H1 (cell line): ENCODE data around the gene LYPD6B. TPM values are rescaled to one million over a fixed set of nuclear protein-coding genes. Genes with fewer than 3 reads are reported as not detected.

Source experiments
- CTCF ChIA-PET: fragments of 300-600 bp; sonication (Branson Sonifier 250); formaldehyde crosslinking; loops from one replicate; lab custom pipeline; 2021; ENCODE audit not compliant: partially characterized antibody; lab: Charles Lee
- POLR2A ChIA-PET: fragments of 300-600 bp; sonication (Branson Sonifier 250); formaldehyde crosslinking; loops from one replicate; lab custom pipeline; 2021; ENCODE audit warnings: inconsistent platforms; ENCODE audit not compliant: partially characterized antibody; lab: Charles Lee
- DNase-seq, 2 experiments: peaks; one replicate each; pipeline versions ENCODE4 v3.0.0 to v3.0.0-alpha.2; 2010 to 2022; ENCODE audit warnings: low spot score in 2 of 2, low read depth in 1 of 2, mixed read lengths in 1 of 2
- FAIRE-seq: peaks from 2 replicates; lab custom pipeline; 2011; peaks lifted over from hg19 to GRCh38; lab: Jason Lieb, UNC
- H2AFZ ChIP-seq: 2 replicates; pipeline ENCODE4 v1.8.1; 2012; ENCODE audit warnings: low read length, inconsistent platforms
- H2AK5ac ChIP-seq: 2 replicates; pipeline ENCODE4 v1.6.1; 2013; ENCODE audit warnings: low read depth, low read length
- H2BK120ac ChIP-seq: replicated peaks from 2 replicates; pipeline ENCODE3; 2013; ENCODE audit warnings: low read depth, low read length, inconsistent platforms
- H2BK12ac ChIP-seq: 2 replicates; pipeline ENCODE4 v1.6.1; 2013; ENCODE audit warnings: low read depth, low read length
- H2BK15ac ChIP-seq: 2 replicates; pipeline ENCODE4 v1.6.1; 2013; ENCODE audit warnings: low read length
- H2BK20ac ChIP-seq: 2 replicates; pipeline ENCODE4 v1.6.1; 2013; ENCODE audit warnings: low read length
- H2BK5ac ChIP-seq: 2 replicates; pipeline ENCODE4 v1.6.1; 2013; ENCODE audit warnings: low read depth, low read length
- H3K14ac ChIP-seq: 2 replicates; pipeline ENCODE4 v1.6.1; 2013; ENCODE audit warnings: inconsistent platforms; ENCODE audit not compliant: insufficient read length
- H3K18ac ChIP-seq: 2 replicates; pipeline ENCODE4 v1.6.1; 2013; ENCODE audit warnings: low read length; ENCODE audit errors: extremely low read depth
- H3K23ac ChIP-seq: 2 replicates; pipeline ENCODE4 v1.6.1; 2013; ENCODE audit warnings: inconsistent platforms; ENCODE audit not compliant: insufficient read length
- H3K23me2 ChIP-seq: 2 replicates; pipeline ENCODE4 v1.6.1; 2013; ENCODE audit warnings: low read depth, low read length
- H3K27ac ChIP-seq: 2 replicates; pipeline ENCODE4 v1.6.1; 2011; ENCODE audit warnings: low read depth, low read length, inconsistent platforms
- H3K27me3 ChIP-seq, 4 experiments: replicated peaks in 1 of 4; 1 replicate in 1 of 4; 2 replicates in 3 of 4; pipeline versions ENCODE4 v1.6.1 to v1.8.1; 2011 to 2013; ENCODE audit warnings: low read length in 3 of 4, mild to moderate bottlenecking in 3 of 4, inconsistent platforms in 2 of 4, mixed read lengths in 2 of 4, moderate library complexity in 1 of 4; ENCODE audit not compliant: control insufficient read depth in 3 of 4, insufficient read depth in 3 of 4; ENCODE audit errors: extremely low read depth in 1 of 4
- H3K36me3 ChIP-seq, 4 experiments: 2 replicates each; pipeline versions ENCODE4 v1.6.1 to v1.8.1; 2011 to 2013; ENCODE audit warnings: mild to moderate bottlenecking in 4 of 4, low read length in 3 of 4, moderate library complexity in 2 of 4, control low read depth in 1 of 4, inconsistent platforms in 1 of 4; ENCODE audit not compliant: insufficient read depth in 4 of 4, control insufficient read depth in 2 of 4
- H3K4ac ChIP-seq: replicated peaks from 2 replicates; pipeline ENCODE3; 2013; ENCODE audit warnings: low read length, low read depth, mixed read lengths, inconsistent platforms; ENCODE audit not compliant: insufficient read length
- H3K4me1 ChIP-seq, 4 experiments: replicated peaks in 1 of 4; 1 replicate in 1 of 4; 2 replicates in 3 of 4; pipeline versions ENCODE4 v1.6.1 to v1.8.1; 2011 to 2013; ENCODE audit warnings: low read length in 3 of 4, inconsistent platforms in 2 of 4, mixed read lengths in 1 of 4; ENCODE audit not compliant: insufficient read depth in 4 of 4, control insufficient read depth in 3 of 4
- H3K4me2 ChIP-seq, 2 experiments: 2 replicates each; pipeline versions ENCODE4 v1.6.1 to v1.8.1; 2011 to 2013; ENCODE audit warnings: low read depth in 2 of 2, low read length in 2 of 2, control low read depth in 1 of 2, inconsistent platforms in 1 of 2, mild to moderate bottlenecking in 1 of 2; ENCODE audit not compliant: insufficient read depth in 1 of 2
- H3K4me3 ChIP-seq, 4 experiments: fragments of 200-600, 300-600 bp in 1 of 4; sonication (generic), shearing (Covaris generic), sonication (Bioruptor Twin) in 1 of 4; 2 replicates each; pipeline versions ENCODE4 v1.5.1 to v1.8.1; 2011 to 2016; ENCODE audit warnings: low read length in 4 of 4, low read depth in 3 of 4, control low read depth in 2 of 4, inconsistent platforms in 2 of 4, mild to moderate bottlenecking in 2 of 4, mixed read lengths in 1 of 4, moderate library complexity in 1 of 4; ENCODE audit not compliant: insufficient read depth in 2 of 4; ENCODE audit errors: extremely low read depth in 1 of 4
- H3K56ac ChIP-seq: replicated peaks from 2 replicates; pipeline ENCODE3; 2013; ENCODE audit warnings: low read depth, mild to moderate bottlenecking, mixed read lengths, low read length, inconsistent platforms; ENCODE audit not compliant: insufficient read length
- H3K79me1 ChIP-seq: 2 replicates; pipeline ENCODE4 v1.6.1; 2013; ENCODE audit warnings: low read depth, low read length, control low read depth
- H3K79me2 ChIP-seq, 2 experiments: 2 replicates each; pipeline versions ENCODE4 v1.6.1 to v1.8.1; 2012 to 2013; ENCODE audit warnings: low read length in 2 of 2, mild to moderate bottlenecking in 2 of 2, inconsistent platforms in 1 of 2; ENCODE audit not compliant: insufficient read depth in 2 of 2, control insufficient read depth in 1 of 2
- H3K9ac ChIP-seq, 4 experiments: replicated peaks in 1 of 4; 1 replicate in 1 of 4; 2 replicates in 3 of 4; pipeline versions ENCODE4 v1.6.1 to v1.8.1; 2011 to 2013; ENCODE audit warnings: low read depth in 3 of 4, low read length in 3 of 4, control low read depth in 2 of 4, mild to moderate bottlenecking in 2 of 4, moderate library complexity in 2 of 4, inconsistent platforms in 1 of 4; ENCODE audit errors: extremely low read depth in 1 of 4
- H3K9me3 ChIP-seq, 2 experiments: 2 replicates each; pipeline versions ENCODE4 v1.6.1 to v1.8.1; 2012 to 2013; ENCODE audit warnings: mild to moderate bottlenecking in 2 of 2, moderate library complexity in 2 of 2, control low read depth in 1 of 2, inconsistent platforms in 1 of 2, low read depth in 1 of 2, low read length in 1 of 2, mixed read lengths in 1 of 2; ENCODE audit not compliant: insufficient read depth in 2 of 2
- H4K20me1 ChIP-seq, 2 experiments: replicated peaks in 1 of 2; 2 replicates each; pipeline versions ENCODE3 to v1.8.1; 2011 to 2013; ENCODE audit warnings: inconsistent platforms in 2 of 2, low read length in 2 of 2, mild to moderate bottlenecking in 1 of 2; ENCODE audit not compliant: insufficient read depth in 2 of 2, control insufficient read depth in 1 of 2
- H4K5ac ChIP-seq: 2 replicates; pipeline ENCODE4 v1.6.1; 2013; ENCODE audit warnings: low read length, low read depth, mixed read lengths, inconsistent platforms; ENCODE audit not compliant: insufficient read length
- H4K8ac ChIP-seq: 2 replicates; pipeline ENCODE4 v1.8.0; 2013; ENCODE audit warnings: mild to moderate bottlenecking, moderate library complexity, low read length, inconsistent platforms; ENCODE audit not compliant: insufficient read depth; ENCODE audit errors: extremely low read depth
- H4K91ac ChIP-seq: replicated peaks from 2 replicates; pipeline ENCODE3; 2013; ENCODE audit warnings: low read length, mixed read lengths, inconsistent platforms; ENCODE audit not compliant: insufficient read length
- ATF2 ChIP-seq: IDR thresholded peaks from 2 replicates; pipeline ENCODE4 v1.6.1; 2012; ENCODE audit warnings: low read length, inconsistent platforms
- BACH1 ChIP-seq: IDR thresholded peaks from 2 replicates; pipeline ENCODE4 v1.6.1; 2012; ENCODE audit warnings: low read length, improper control_type of control experiment
- CEBPB ChIP-seq: IDR thresholded peaks from 2 replicates; pipeline ENCODE4 v1.6.1; 2012; ENCODE audit warnings: low read depth, low read length
- CREB1 ChIP-seq: IDR thresholded peaks from 2 replicates; pipeline ENCODE4 v1.6.1; 2012; ENCODE audit warnings: inconsistent platforms
- EGR1 ChIP-seq: IDR thresholded peaks from 2 replicates; pipeline ENCODE4 v1.6.1; 2011; ENCODE audit warnings: low read depth, low read length, borderline replicate concordance
- GABPA ChIP-seq: IDR thresholded peaks from 2 replicates; pipeline ENCODE4 v1.6.1; 2011; ENCODE audit warnings: mild to moderate bottlenecking, low read length, moderate library complexity, borderline replicate concordance; ENCODE audit not compliant: insufficient read depth
- HDAC2 ChIP-seq, 2 experiments: fragments of 300-600 bp in 1 of 2; sonication (generic) in 1 of 2; IDR thresholded peaks; 2 replicates each; pipeline ENCODE4 v1.6.1; 2011 to 2012; ENCODE audit warnings: low read depth in 2 of 2, low read length in 2 of 2, mild to moderate bottlenecking in 2 of 2, moderate library complexity in 2 of 2, borderline replicate concordance in 1 of 2, inconsistent platforms in 1 of 2
- KDM1A ChIP-seq: fragments of 200-600, 300-600 bp; sonication (generic); IDR thresholded peaks from 2 replicates; pipeline ENCODE4 v1.7.1; 2016; ENCODE audit warnings: mild to moderate bottlenecking, low read length, borderline replicate concordance
- MAFK ChIP-seq: IDR thresholded peaks from 2 replicates; pipeline ENCODE4 v1.6.1; 2012; ENCODE audit warnings: low read depth, mild to moderate bottlenecking, improper control_type of control experiment, low read length
- POU5F1 ChIP-seq: IDR thresholded peaks from 2 replicates; pipeline ENCODE4 v1.6.1; 2011; ENCODE audit warnings: low read depth, mild to moderate bottlenecking, low read length, moderate library complexity
- SIX5 ChIP-seq: IDR thresholded peaks from 2 replicates; pipeline ENCODE4 v1.6.1; 2011; ENCODE audit warnings: mild to moderate bottlenecking, low read depth, low read length
- SUZ12 ChIP-seq: fragments of 200-600 bp; sonication (generic); IDR thresholded peaks from 2 replicates; pipeline ENCODE4 v1.6.1; 2012; ENCODE audit warnings: mild to moderate bottlenecking, inconsistent platforms, low read length, moderate library complexity, mixed read lengths
- TAF1 ChIP-seq: IDR thresholded peaks from 2 replicates; pipeline ENCODE4 v1.6.1; 2011; ENCODE audit warnings: mild to moderate bottlenecking, low read depth, low read length
- WGBS, 2 experiments: shearing (Covaris generic) in 1 of 2; methylation state at CpG; one replicate each; pipeline versions ENCODE4 v1.1.6 to v1.1.7; 2013 to 2015; ENCODE audit warnings: low lambda C conversion rate in 2 of 2, mixed read lengths in 2 of 2, inconsistent platforms in 1 of 2, low coverage in 1 of 2, missing lambda C conversion rate in 1 of 2; ENCODE audit not compliant: insufficient replicate concordance in 2 of 2, insufficient coverage in 1 of 2, insufficient read length in 1 of 2; ENCODE audit errors: extremely low coverage in 1 of 2, missing lambda C conversion rate in 1 of 2; 5-methylcytosine and 5-hydroxymethylcytosine counted together
- polyA plus RNA-seq, 7 experiments: library from polyadenylated mRNA; depleted of rRNA in 3 of 7; stranded (reverse) in 5 of 7; unstranded in 2 of 7; fragments of >200 nt in 5 of 7; fragments of 200-250 nt in 2 of 7; gene quantifications; 1 replicate in 5 of 7; 2 replicates in 1 of 7; 4 replicates in 1 of 7; pipeline versions ENCODE4 v1.2.1 to v1.2.3, GENCODE V29; 2011 to 2013; ENCODE audit warnings: missing spikeins in 2 of 7, mixed read lengths in 2 of 7
- total RNA-seq: library from RNA; stranded (reverse); fragmentation: NEBNext Ultra II Directional; extraction: Animal tissue kit (Norgen Biotek cat#: 25700); gene quantifications from 2 replicates; pipeline ENCODE4 v1.2.1, GENCODE V29; 2021

The LYPD6B gene
- total and polyA plus RNA-seq, 2 of the 8 experiments (the other 6 are each of a cell fraction or from before 2014, with no cell fraction given) = 2.2 to 3.5 TPM

GRCh38 chr2:149040451-149040850, 2.0 kb downstream of the LYPD6B start:
- H2BK12ac ChIP-seq = no peak overlapping the region
- H3K14ac ChIP-seq = no peak overlapping the region
- peaks cover 2 to 4% of the 10 kb centered on the region in 2 experiments for H4K20me1 ChIP-seq
- H3K23me2 ChIP-seq = peaks cover 8% of the 10 kb centered on the region; the same call in 1 of the 2 replicates
- no peak overlapping the region for H2BK5ac ChIP-seq
- H3K4me1 ChIP-seq = peaks cover 0 to 5% (median 2%) of the 10 kb centered on the region in 4 experiments; a peak in 4 of 7 replicates
- H3K4ac ChIP-seq = no peak overlapping the region
- no peak overlapping the region for H2AFZ ChIP-seq
- no peak overlapping the region for H2BK120ac ChIP-seq
- DNase-seq (peak; percentile 34 to 94), FAIRE-seq (peak; percentile 69)
- no peak overlapping the region for H3K4me2 ChIP-seq
- H3K18ac ChIP-seq = no peak overlapping the region
- H3K23ac ChIP-seq = no peak overlapping the region
- H2BK20ac ChIP-seq = no peak overlapping the region
- H3K9ac ChIP-seq = no peak overlapping the region
- no peak overlapping the region for H3K27ac ChIP-seq
- CTCF ChIA-PET = interaction anchor here (0.6 to 22.0 kb wide), 34 partner anchors 10 to 518 kb away, joined by 3 to 277 read pairs (median 4); no protein-coding TSS in a partner anchor
- WGBS, 2 experiments = 59% methylated on average over 7 of the region's 7 CpGs; no CpG with 5 or more reads in 1 of the 2 experiments
- H2AK5ac ChIP-seq = no peak overlapping the region
- no peak overlapping the region for H4K5ac ChIP-seq
- POLR2A ChIA-PET = interaction anchor here (0.7 kb wide), 1 partner anchor 304 kb away, joined by 3 read pairs; no protein-coding TSS in a partner anchor
- H3K79me1 ChIP-seq = no peaks in the 10 kb centered on the region
- no peaks in the 10 kb centered on the region for H3K79me2 ChIP-seq
- H3K36me3 ChIP-seq = no peaks in the 10 kb centered on the region
- no peak overlapping the region for H4K91ac ChIP-seq
- H3K27me3 ChIP-seq = peaks cover 0 to 25% (median 16%) of the 10 kb centered on the region in 4 experiments; a peak in 6 of 7 replicates
- no peak overlapping the region for H2BK15ac ChIP-seq
- H4K8ac ChIP-seq = no peak overlapping the region
- no peak overlapping the region for H3K4me3 ChIP-seq
- H3K9me3 ChIP-seq = no peaks in the 10 kb centered on the region
- H3K56ac ChIP-seq = no peak overlapping the region
- TF ChIP-seq SUZ12 (no peak), KDM1A (no peak), BACH1 (no peak), MAFK (no peak), GABPA (no peak), CREB1 (peak; percentile 30; the same call in 1 of the 2 replicates), HDAC2 (IDR thresholded peaks at IDR 0.05; ENCODE audit: borderline replicate concordance in 1 of 2, low read depth in 2 of 2, low read length in 2 of 2) (no peak), TAF1 (no peak), SIX5 (no peak), POU5F1 (no peak), ATF2 (no peak), CEBPB (no peak), EGR1 (no peak)
